Breast epithelium (tissue), 4 donors: ENCODE data around the gene CLIC3. TPM values are rescaled to one million over a fixed set of nuclear protein-coding genes. Genes with fewer than 3 reads are reported as not detected.

Experiments
- DNase-seq, 2 donors: peaks; one replicate each; pipeline ENCODE4 v3.0.0-alpha.2; 2019; ENCODE audit warnings: low spot score in 2 of 2
- H3K27ac ChIP-seq, 2 donors: fragments of 200-600 bp; sonication (generic) in 1 of 2; one replicate each; pipeline ENCODE4 v1.5.1; 2016 to 2019; ENCODE audit warnings: mild to moderate bottlenecking in 1 of 2
- H3K27me3 ChIP-seq, 2 donors: fragments of 200-600 bp; sonication (generic) in 1 of 2; one replicate each; pipeline versions ENCODE4 v1.5.1 to v1.6.0; 2017 to 2019; ENCODE audit warnings: control low read depth in 1 of 2, mild to moderate bottlenecking in 1 of 2
- H3K36me3 ChIP-seq: fragments of 200-600 bp; one replicate; pipeline ENCODE4 v1.5.1; 2019
- H3K4me1 ChIP-seq, 2 donors: fragments of 200-600 bp; sonication (generic); one replicate each; pipeline ENCODE4 v1.5.1; 2016 to 2019; ENCODE audit warnings: control low read depth in 1 of 2
- H3K4me3 ChIP-seq, 3 donors: fragments of 200-600 bp; sonication (generic); 1 replicate in 2 of 3; 2 replicates in 1 of 3; pipeline ENCODE4 v1.5.1; 2016 to 2019; ENCODE audit warnings: mild to moderate bottlenecking in 3 of 3, moderate library complexity in 2 of 3
- H3K9me3 ChIP-seq, 2 donors: fragments of 200-600 bp; sonication (generic) in 1 of 2; one replicate each; pipeline ENCODE4 v1.5.1; 2016 to 2019; ENCODE audit warnings: control low read depth in 1 of 2
- POLR2A ChIP-seq: fragments of 450-650 bp; IDR thresholded peaks from one replicate; pipeline ENCODE4 v1.6.1; 2016; ENCODE audit warnings: antibody characterized with exemption, mild to moderate bottlenecking, moderate library complexity
- POLR2AphosphoS5 ChIP-seq, 3 donors: sonication (generic); formaldehyde crosslinking; IDR thresholded peaks; one replicate each; pipeline ENCODE4 v1.6.1; 2017; ENCODE audit warnings: antibody characterized with exemption in 3 of 3
- intact Hi-C: fragments of 100-400 bp; cut with DNase I; formaldehyde crosslinking; loops from one replicate; pipeline ENCODE4 v1.15.1; 2023; ENCODE audit warnings: low total_unique reads
- total RNA-seq, 3 donors: library from RNA; depleted of rRNA; stranded (reverse); fragments of >200 nt; gene quantifications; one replicate each; pipeline ENCODE4 v1.1.0, GENCODE V29; 2016
- TF ChIP-seq, protein P1 (sequence below), 3 donors: fragments of 450-650 bp; IDR thresholded peaks; one replicate each; pipeline ENCODE4 v1.5.1; 2016 to 2017; ENCODE audit warnings: antibody characterized with exemption in 3 of 3, mild to moderate bottlenecking in 3 of 3, moderate library complexity in 3 of 3

The CLIC3 gene
- total RNA-seq, 3 donors from 2014 or later = 0.32 to 3.5 TPM; not detected in 1

DNA sequence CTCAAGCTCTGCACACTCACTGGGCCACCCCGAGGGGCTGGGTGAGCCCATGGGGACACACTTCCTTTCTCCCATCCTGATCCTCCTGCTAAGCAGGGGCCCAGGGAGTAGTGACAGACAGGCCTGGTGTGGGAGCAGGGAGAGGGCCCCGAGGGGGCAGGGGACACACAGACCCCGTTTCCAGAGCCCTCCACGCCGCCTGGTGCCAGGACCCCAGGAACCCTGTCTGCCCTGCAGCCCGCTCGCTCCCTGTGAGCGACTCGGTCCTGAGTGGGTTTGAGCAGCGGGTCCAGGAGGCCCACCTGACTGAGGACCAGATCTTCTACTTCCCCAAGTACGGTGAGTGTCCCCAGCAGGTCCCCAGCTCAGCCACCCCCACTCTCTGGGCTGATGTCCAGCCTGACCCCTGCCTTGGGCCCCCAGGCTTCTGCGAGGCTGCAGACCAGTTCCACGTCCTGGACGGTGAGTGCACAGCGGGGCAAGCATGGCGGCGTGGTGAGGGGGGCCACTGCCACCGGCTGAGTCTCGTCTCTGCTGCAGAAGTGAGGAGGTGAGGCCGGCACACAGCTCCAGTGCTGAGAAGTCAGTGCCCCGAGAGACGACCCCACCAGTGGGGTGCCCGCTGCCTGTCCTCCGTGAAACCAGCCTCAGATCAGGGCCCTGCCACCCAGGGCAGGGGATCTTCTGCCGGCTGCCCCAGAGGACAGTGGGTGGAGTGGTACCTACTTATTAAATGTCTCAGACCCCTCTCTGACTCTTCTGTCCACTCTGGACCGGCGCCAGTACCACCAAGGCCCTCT, 49.9 kb downstream of the CLIC3 start:
- no peak overlapping the region for H3K27ac ChIP-seq
- no peak for DNase-seq
- H3K4me1 ChIP-seq = peaks cover 8 to 17% of the 10 kb centered on the region in 2 donors

DNA sequence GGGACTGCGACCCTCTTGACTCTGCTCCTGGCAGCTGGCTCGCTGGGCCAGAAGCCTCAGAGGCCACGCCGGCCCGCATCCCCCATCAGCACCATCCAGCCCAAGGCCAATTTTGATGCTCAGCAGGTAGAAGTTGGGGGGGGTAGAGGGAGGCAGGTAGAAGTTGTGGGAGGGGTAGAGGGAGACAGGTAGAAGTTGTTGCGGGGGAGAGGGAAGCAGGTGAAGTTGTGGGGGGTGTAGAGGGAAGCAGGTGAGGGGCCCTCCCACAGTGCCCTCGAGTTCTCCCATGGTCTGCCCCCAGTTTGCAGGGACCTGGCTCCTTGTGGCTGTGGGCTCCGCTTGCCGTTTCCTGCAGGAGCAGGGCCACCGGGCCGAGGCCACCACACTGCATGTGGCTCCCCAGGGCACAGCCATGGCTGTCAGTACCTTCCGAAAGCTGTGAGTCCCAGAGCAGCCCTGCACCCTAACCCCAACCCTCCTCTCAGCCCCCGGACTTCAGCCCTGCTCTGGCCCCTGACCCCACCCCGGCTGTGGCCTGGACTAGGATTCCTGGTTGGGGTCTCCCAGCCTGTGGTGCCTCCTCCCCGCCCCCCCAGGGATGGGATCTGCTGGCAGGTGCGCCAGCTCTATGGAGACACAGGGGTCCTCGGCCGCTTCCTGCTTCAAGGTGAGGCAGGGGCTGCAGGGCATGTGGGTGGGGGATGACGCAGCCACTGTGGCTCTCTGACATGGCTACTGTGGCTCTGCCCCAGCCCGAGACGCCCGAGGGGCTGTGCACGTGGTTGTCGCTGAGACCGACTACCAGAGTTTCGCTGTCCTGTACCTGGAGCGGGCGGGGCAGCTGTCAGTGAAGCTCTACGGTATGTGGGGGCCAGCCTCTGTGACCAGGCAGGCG, 50.8 kb downstream of the CLIC3 start:
- Histone ChIP-seq H3K27ac (no peak overlapping the region), H3K4me3 (no peak overlapping the region), H3K9me3 (no peaks in the 10 kb centered on the region), H3K27me3 (no peaks in the 10 kb centered on the region), H3K36me3 (peaks cover 11% of the 10 kb centered on the region), H3K4me1 (peaks cover 8 to 17% of the 10 kb centered on the region in 2 donors)
- DNase-seq = no peak
- intact Hi-C loops = no loop called here
- TF ChIP-seq, protein P1, sequence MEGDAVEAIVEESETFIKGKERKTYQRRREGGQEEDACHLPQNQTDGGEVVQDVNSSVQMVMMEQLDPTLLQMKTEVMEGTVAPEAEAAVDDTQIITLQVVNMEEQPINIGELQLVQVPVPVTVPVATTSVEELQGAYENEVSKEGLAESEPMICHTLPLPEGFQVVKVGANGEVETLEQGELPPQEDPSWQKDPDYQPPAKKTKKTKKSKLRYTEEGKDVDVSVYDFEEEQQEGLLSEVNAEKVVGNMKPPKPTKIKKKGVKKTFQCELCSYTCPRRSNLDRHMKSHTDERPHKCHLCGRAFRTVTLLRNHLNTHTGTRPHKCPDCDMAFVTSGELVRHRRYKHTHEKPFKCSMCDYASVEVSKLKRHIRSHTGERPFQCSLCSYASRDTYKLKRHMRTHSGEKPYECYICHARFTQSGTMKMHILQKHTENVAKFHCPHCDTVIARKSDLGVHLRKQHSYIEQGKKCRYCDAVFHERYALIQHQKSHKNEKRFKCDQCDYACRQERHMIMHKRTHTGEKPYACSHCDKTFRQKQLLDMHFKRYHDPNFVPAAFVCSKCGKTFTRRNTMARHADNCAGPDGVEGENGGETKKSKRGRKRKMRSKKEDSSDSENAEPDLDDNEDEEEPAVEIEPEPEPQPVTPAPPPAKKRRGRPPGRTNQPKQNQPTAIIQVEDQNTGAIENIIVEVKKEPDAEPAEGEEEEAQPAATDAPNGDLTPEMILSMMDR (IDR thresholded peaks at IDR 0.05) = no peak
- no peak for TF ChIP-seq POLR2AphosphoS5 (IDR thresholded peaks at IDR 0.05)
- TF ChIP-seq POLR2A = no peak

More for the DNA sequence above, 49.9 kb downstream of the CLIC3 start:
- intact Hi-C loops = no loop called here
- no peak for TF ChIP-seq POLR2AphosphoS5 (IDR thresholded peaks at IDR 0.05)
- TF ChIP-seq, protein P1 (IDR thresholded peaks at IDR 0.05) = no peak
- no peak for TF ChIP-seq POLR2A
- H3K9me3 ChIP-seq = no peaks in the 10 kb centered on the region
- no peak overlapping the region for H3K4me3 ChIP-seq
- no peaks in the 10 kb centered on the region for H3K27me3 ChIP-seq
- peaks cover 6% of the 10 kb centered on the region for H3K36me3 ChIP-seq

Other genes starting within 250 kb of the CLIC3 start
- gene LCN6, start 248.0 kb downstream of the CLIC3 start, total RNA-seq = 10 to 100 TPM in 1 of 3 donors, 1 to 10 TPM in 2; 4.1 to 12.2 (median 9.5) TPM
- not detected for gene LCN8, start 238.3 kb downstream of the CLIC3 start, total RNA-seq
- gene LCN15, start 232.1 kb downstream of the CLIC3 start, total RNA-seq = not detected
- gene TMEM141, start 205.2 kb downstream of the CLIC3 start, total RNA-seq = 100 to 1,000 TPM in 2 of 3 donors, 10 to 100 TPM in 1; 85.8 to 121 (median 103) TPM
- 1 to 10 TPM in 2 of 3 donors, under 1 TPM in 1; 0.64 to 5.7 (median 5.6) TPM for gene CCDC183, start 200.2 kb downstream of the CLIC3 start, total RNA-seq
- 10 to 100 TPM; 38.2 to 51.5 (median 41.3) TPM for gene RABL6, start 188.6 kb downstream of the CLIC3 start, total RNA-seq
- gene AJM1, start 154.1 kb downstream of the CLIC3 start, total RNA-seq = 1 to 10 TPM; 1.0 to 2.3 (median 1.1) TPM
- 10 to 100 TPM; 43.2 to 70.8 (median 52.5) TPM for gene PHPT1, start 147.2 kb downstream of the CLIC3 start, total RNA-seq
- gene MAMDC4, start 144.2 kb downstream of the CLIC3 start, total RNA-seq = 1 to 10 TPM in 2 of 3 donors, under 1 TPM in 1; 0.64 to 5.6 (median 3.4) TPM
- 100 to 1,000 TPM; 334 to 365 (median 365) TPM for gene EDF1, start 130.3 kb downstream of the CLIC3 start, total RNA-seq
- 1 to 10 TPM; 3.4 to 8.9 (median 8.5) TPM for gene TRAF2, start 110.1 kb downstream of the CLIC3 start, total RNA-seq
- 100 to 1,000 TPM; 103 to 183 (median 126) TPM for gene FBXW5, start 51.8 kb downstream of the CLIC3 start, total RNA-seq
- not detected for gene C8G, start 51.3 kb downstream of the CLIC3 start, total RNA-seq
- 1 to 10 TPM in 2 of 3 donors, not detected in 1; 1.8 to 5.6 TPM for gene LCN12, start 44.3 kb downstream of the CLIC3 start, total RNA-seq
- 10 to 100 TPM; 46.7 to 72.6 (median 48.2) TPM for gene PTGDS, start 19.1 kb downstream of the CLIC3 start, total RNA-seq
- under 1 TPM in 2 of 3 donors, not detected in 1; 0.16 to 0.29 TPM for gene LCNL1, start 13.6 kb downstream of the CLIC3 start, total RNA-seq
- 10 to 100 TPM; 24.6 to 66.2 (median 49.2) TPM for gene PAXX, start 4.1 kb downstream of the CLIC3 start, total RNA-seq
- gene ABCA2, start 31.7 kb upstream of the CLIC3 start, total RNA-seq = 10 to 100 TPM; 17.0 to 30.6 (median 18.9) TPM
- not detected for gene FUT7, start 35.5 kb upstream of the CLIC3 start, total RNA-seq
- gene NPDC1, start 49.6 kb upstream of the CLIC3 start, total RNA-seq = 10 to 100 TPM; 21.9 to 63.9 (median 63.1) TPM
- 1 to 10 TPM in 2 of 3 donors, under 1 TPM in 1; 0.16 to 6.7 (median 3.6) TPM for gene ENTPD2, start 57.5 kb upstream of the CLIC3 start, total RNA-seq
- gene SAPCD2, start 74.0 kb upstream of the CLIC3 start, total RNA-seq = 1 to 10 TPM in 2 of 3 donors, under 1 TPM in 1; 0.96 to 2.9 (median 2.8) TPM
- gene UAP1L1, start 80.9 kb upstream of the CLIC3 start, total RNA-seq = 10 to 100 TPM in 1 of 3 donors, 1 to 10 TPM in 2; 6.7 to 12.0 (median 6.9) TPM
- 10 to 100 TPM; 50.1 to 62.8 (median 50.8) TPM for gene MAN1B1, start 90.4 kb upstream of the CLIC3 start, total RNA-seq
- gene DPP7, start 118.2 kb upstream of the CLIC3 start, total RNA-seq = 100 to 1,000 TPM; 115 to 137 (median 132) TPM
- gene GRIN1, start 142.6 kb upstream of the CLIC3 start, total RNA-seq = 1 to 10 TPM in 2 of 3 donors, not detected in 1; 1.3 to 1.9 TPM
- gene LRRC26, start 173.5 kb upstream of the CLIC3 start, total RNA-seq = 1 to 10 TPM in 2 of 3 donors, not detected in 1; 7.8 to 9.2 TPM
- not detected for gene TMEM210, start 175.5 kb upstream of the CLIC3 start, total RNA-seq
- gene ANAPC2, start 192.0 kb upstream of the CLIC3 start, total RNA-seq = 10 to 100 TPM; 32.0 to 35.7 (median 32.9) TPM
- 10 to 100 TPM; 75.0 to 92.8 (median 82.7) TPM for gene SSNA1, start 192.1 kb upstream of the CLIC3 start, total RNA-seq
- gene TPRN, start 204.2 kb upstream of the CLIC3 start, total RNA-seq = 1 to 10 TPM; 4.0 to 9.2 (median 8.5) TPM
- gene TMEM203, start 209.1 kb upstream of the CLIC3 start, total RNA-seq = 10 to 100 TPM; 26.5 to 36.6 (median 26.6) TPM
- 1 to 10 TPM; 4.6 to 9.5 (median 7.2) TPM for gene NDOR1, start 209.1 kb upstream of the CLIC3 start, total RNA-seq
- gene RNF208, start 225.7 kb upstream of the CLIC3 start, total RNA-seq = 1 to 10 TPM; 1.5 to 2.9 (median 1.8) TPM
- under 1 TPM; 0.29 to 0.66 (median 0.32) TPM for gene CYSRT1, start 228.6 kb upstream of the CLIC3 start, total RNA-seq
- under 1 TPM in 1 of 3 donors, not detected in 2; 0.29 TPM for gene RNF224, start 230.9 kb upstream of the CLIC3 start, total RNA-seq
- gene SLC34A3, start 234.3 kb upstream of the CLIC3 start, total RNA-seq = not detected
- 100 to 1,000 TPM; 112 to 188 (median 183) TPM for gene TUBB4B, start 244.7 kb upstream of the CLIC3 start, total RNA-seq